HG03354 (cell line): ENCODE data around the gene SLC2A1.
"Not testable (repeated sequence)": the region's sequence is repeated elsewhere in the genome, so short reads cannot be mapped to it uniquely, and the experiment has no call there.

Experiments used
- ATAC-seq: cut with Tn5 transposase; IDR thresholded peaks from one replicate; pipeline ENCODE4 v1.9.1; 2021; ENCODE audit warnings: mild to moderate bottlenecking; ENCODE audit not compliant: unreplicated experiment, poor library complexity, severe bottlenecking

SLC2A1 gene

GRCh38 chr1:42915456-42915855 is 43.2 kb downstream of the SLC2A1 start:
- no peak for ATAC-seq

GRCh38 chr1:42914092-42914627 is 44.5 kb downstream of the SLC2A1 start:
- ATAC-seq: no peak

- no peak for ATAC-seq
Observed at GRCh38 chr1:42913426-42914091, 45.1 kb downstream of the SLC2A1 start.

- ATAC-seq: no peak
Observed at GRCh38 chr1:42910985-42911384, 47.7 kb downstream of the SLC2A1 start.

- no peak for ATAC-seq
Observed at GRCh38 chr1:42908046-42908445, 50.6 kb downstream of the SLC2A1 start.

- ATAC-seq: no peak
Observed at GRCh38 chr1:42904434-42904833, 54.2 kb downstream of the SLC2A1 start.

GRCh38 chr1:42899960-42900359 is 58.7 kb downstream of the SLC2A1 start:
- not testable (repeated sequence) for ATAC-seq

- no peak for ATAC-seq
Observed at GRCh38 chr1:42891465-42892138, 67.1 kb downstream of the SLC2A1 start.

- no peak for ATAC-seq
Observed at GRCh38 chr1:42889264-42889663, 69.4 kb downstream of the SLC2A1 start.

GRCh38 chr1:42888013-42888633 is 70.5 kb downstream of the SLC2A1 start:
- no peak for ATAC-seq

GRCh38 chr1:42887366-42887765 is 71.3 kb downstream of the SLC2A1 start:
- ATAC-seq: no peak

- no peak for ATAC-seq
Observed at GRCh38 chr1:42886800-42887199, 71.9 kb downstream of the SLC2A1 start.

GRCh38 chr1:42886046-42886739 is 72.5 kb downstream of the SLC2A1 start:
- no peak for ATAC-seq

- no peak for ATAC-seq
Observed at GRCh38 chr1:42880384-42880783, 78.3 kb downstream of the SLC2A1 start.

- no peak for ATAC-seq
Observed at GRCh38 chr1:42877380-42877779, 81.3 kb downstream of the SLC2A1 start.

GRCh38 chr1:42876009-42876408 is 82.7 kb downstream of the SLC2A1 start:
- no peak for ATAC-seq
